HepG2 (cell line): ENCODE data around the gene COPS3.

ENCODE experiments used
- CREB3 ChIP-seq: sonication (generic); formaldehyde crosslinking; IDR thresholded peaks from 2 replicates; pipeline ENCODE4 v1.5.0; 2020; ENCODE audit warnings: missing genetic modification reagents
- NFYB ChIP-seq: sonication (generic); formaldehyde crosslinking; IDR thresholded peaks from 2 replicates; pipeline ENCODE4 v1.4.0; 2020; ENCODE audit warnings: missing genetic modification reagents
- PRMT3 ChIP-seq: sonication (generic); formaldehyde crosslinking; IDR thresholded peaks from 2 replicates; pipeline ENCODE4 v1.8.1; 2022; ENCODE audit warnings: low read depth, mild to moderate bottlenecking, moderate library complexity, missing genetic modification reagents, borderline replicate concordance
- ZNF263 ChIP-seq: sonication (generic); formaldehyde crosslinking; IDR thresholded peaks from 2 replicates; pipeline ENCODE4 v1.4.0; 2020; ENCODE audit warnings: missing genetic modification reagents
- ZNF350 ChIP-seq: sonication (generic); formaldehyde crosslinking; IDR thresholded peaks from 2 replicates; pipeline ENCODE4 v1.4.0; 2020; ENCODE audit warnings: mild to moderate bottlenecking, low read depth, missing genetic modification reagents, borderline replicate concordance
- ZNF431 ChIP-seq: sonication (generic); formaldehyde crosslinking; IDR thresholded peaks from 2 replicates; pipeline ENCODE4 v1.9.0; 2022; ENCODE audit warnings: missing genetic modification reagents, low read depth, mild to moderate bottlenecking, borderline replicate concordance

GRCh38 chr17:17225901-17226300 lies 55.1 kb downstream of the COPS3 start:
- no peak for TF ChIP-seq ZNF431 (CRISPR knock-in tag)
- no peak for TF ChIP-seq ZNF263 (CRISPR knock-in tag)
- no peak for TF ChIP-seq CREB3 (CRISPR knock-in tag)
- TF ChIP-seq ZNF350 (CRISPR knock-in tag), result no peak
- TF ChIP-seq PRMT3 (CRISPR knock-in tag), result no peak
- no peak for TF ChIP-seq NFYB (CRISPR knock-in tag)
